AG04449 (cell line): Measurements from ENCODE around the gene PTPA.

Experiments used
- CTCF ChIA-PET: fragments of 350-600 bp; formaldehyde crosslinking; extraction: SDS; loops from one replicate; lab custom pipeline; 2021; ENCODE audit warnings: antibody characterized with exemption; lab: Yijun Ruan, JAX
- POLR2A ChIA-PET: fragments of 400-600, 350-600 bp; formaldehyde crosslinking; extraction: SDS; loops from one replicate; lab custom pipeline; 2020; ENCODE audit warnings: antibody characterized with exemption, inconsistent platforms; lab: Yijun Ruan, JAX
- DNase-seq: peaks from one replicate; pipeline ENCODE4 v3.0.0-alpha.2; 2010; ENCODE audit warnings: low read depth, low spot score
- H3K4me3 ChIP-seq: 2 replicates; pipeline ENCODE4 v1.5.1; 2011; ENCODE audit warnings: low read depth, mild to moderate bottlenecking, control low read depth, low read length
- TF ChIP-seq, protein P1 (sequence below): IDR thresholded peaks from one replicate; pipeline ENCODE4 v1.5.1; 2011; ENCODE audit warnings: mild to moderate bottlenecking, moderate library complexity, low read length, control low read depth, inconsistent platforms; ENCODE audit not compliant: insufficient read depth; ENCODE audit errors: missing control alignments

The PTPA gene

DNA sequence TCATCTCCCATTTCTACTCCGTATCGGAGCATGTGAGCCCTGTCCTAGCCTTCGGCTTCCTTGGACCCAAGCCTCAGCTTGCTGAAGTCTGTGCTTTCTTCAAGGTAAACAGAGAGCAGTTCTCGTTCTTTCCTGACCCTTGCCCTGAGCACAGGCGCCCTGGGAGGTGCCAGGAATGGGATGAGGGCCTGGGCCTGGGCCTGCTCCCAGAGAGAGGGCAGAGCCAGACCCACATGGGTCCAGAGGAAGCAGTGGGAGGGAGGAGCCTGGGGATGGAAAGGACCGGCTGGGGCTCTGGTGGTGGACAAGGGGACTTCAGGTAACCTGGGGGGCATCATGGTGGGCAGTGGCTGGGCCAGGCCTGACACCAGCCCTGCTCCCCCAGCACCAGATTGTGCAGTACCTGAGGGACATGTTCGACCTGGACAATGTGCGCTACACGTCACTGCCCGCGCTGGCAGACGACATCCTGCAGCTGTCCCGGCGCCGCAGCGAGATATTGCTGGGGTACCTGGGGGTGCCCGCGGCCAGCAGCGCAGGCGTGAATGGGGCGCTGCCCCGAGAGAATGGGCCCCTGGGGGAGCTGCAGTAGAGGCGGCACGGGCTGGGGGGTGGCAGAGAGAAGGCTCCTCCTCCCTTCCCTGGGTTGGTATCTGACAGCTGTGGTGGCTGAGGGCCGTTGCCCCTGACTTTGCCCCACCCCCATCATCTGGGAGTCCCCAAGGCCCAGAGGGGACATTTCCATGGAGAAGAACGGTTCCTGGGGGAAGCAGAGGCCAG is 41.2 kb upstream of the PTPA start:
- TF ChIP-seq, protein P1, sequence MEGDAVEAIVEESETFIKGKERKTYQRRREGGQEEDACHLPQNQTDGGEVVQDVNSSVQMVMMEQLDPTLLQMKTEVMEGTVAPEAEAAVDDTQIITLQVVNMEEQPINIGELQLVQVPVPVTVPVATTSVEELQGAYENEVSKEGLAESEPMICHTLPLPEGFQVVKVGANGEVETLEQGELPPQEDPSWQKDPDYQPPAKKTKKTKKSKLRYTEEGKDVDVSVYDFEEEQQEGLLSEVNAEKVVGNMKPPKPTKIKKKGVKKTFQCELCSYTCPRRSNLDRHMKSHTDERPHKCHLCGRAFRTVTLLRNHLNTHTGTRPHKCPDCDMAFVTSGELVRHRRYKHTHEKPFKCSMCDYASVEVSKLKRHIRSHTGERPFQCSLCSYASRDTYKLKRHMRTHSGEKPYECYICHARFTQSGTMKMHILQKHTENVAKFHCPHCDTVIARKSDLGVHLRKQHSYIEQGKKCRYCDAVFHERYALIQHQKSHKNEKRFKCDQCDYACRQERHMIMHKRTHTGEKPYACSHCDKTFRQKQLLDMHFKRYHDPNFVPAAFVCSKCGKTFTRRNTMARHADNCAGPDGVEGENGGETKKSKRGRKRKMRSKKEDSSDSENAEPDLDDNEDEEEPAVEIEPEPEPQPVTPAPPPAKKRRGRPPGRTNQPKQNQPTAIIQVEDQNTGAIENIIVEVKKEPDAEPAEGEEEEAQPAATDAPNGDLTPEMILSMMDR: no peak
- H3K4me3 ChIP-seq: no peak overlapping the region
- POLR2A ChIA-PET: no interaction called here
- DNase-seq: no peak
- CTCF ChIA-PET: no interaction called here

DNA sequence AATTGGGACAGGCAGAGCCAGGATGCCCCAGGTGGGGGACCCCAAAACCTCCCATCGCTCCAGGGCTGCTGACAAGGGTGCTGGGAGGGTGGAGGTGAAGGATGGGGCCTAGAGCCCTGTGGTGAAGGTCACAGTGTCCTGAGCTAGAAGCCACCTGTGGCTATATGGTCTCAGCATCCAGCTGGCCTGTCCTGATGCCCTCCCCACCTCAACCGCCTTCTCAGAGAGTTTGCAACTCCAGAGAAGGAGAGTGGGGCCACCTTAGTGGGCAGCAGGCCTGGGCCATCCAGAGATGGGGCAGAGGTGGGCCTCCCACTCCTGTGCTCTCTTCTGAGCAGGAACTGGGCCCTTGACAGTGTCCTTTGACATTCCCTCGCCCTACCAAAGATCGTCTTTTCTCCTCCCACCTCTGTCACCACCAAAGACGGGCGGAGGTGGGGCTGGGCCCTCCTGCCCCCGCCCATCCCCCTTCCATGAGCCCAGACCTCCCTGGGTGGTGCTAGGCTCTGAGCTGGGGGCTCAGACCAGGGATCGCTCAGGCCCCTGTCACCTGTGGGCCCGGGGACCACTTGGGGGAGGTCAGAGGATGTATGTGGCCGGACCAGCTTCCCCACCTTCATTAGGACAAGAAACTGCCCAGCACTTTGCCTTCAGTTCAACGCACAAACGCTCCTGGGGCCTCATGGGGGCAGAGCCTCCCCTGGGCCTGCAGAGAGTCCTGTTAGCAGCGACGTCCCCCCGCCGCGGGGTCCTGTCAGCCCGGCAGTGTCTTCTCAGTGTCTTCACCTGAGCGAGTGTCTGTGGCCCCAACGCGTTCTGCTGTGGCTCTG is 40.3 kb upstream of the PTPA start:
- TF ChIP-seq, protein P1: no peak
- H3K4me3 ChIP-seq: no peak overlapping the region
- ChIA-PET CTCF (no interaction called here), POLR2A (no interaction called here)
- no peak for DNase-seq

GRCh38 chr9:129071526-129072126 is 39.6 kb upstream of the PTPA start:
- POLR2A ChIA-PET: no interaction called here
- CTCF ChIA-PET: no interaction called here
- H3K4me3 ChIP-seq: no peak overlapping the region
- TF ChIP-seq, protein P1: no peak
- DNase-seq: no peak

GRCh38 chr9:129072171-129072570 is 39.0 kb upstream of the PTPA start:
- no peak overlapping the region for H3K4me3 ChIP-seq
- POLR2A ChIA-PET: no interaction called here
- TF ChIP-seq, protein P1: no peak
- CTCF ChIA-PET: no interaction called here
- DNase-seq: no peak

GRCh38 chr9:129073404-129073803 is 37.8 kb upstream of the PTPA start:
- TF ChIP-seq, protein P1: no peak
- DNase-seq: no peak
- H3K4me3 ChIP-seq: no peak overlapping the region
- ChIA-PET POLR2A (no interaction called here), CTCF (interaction anchor here (1.5 kb wide), 1 partner anchor 8 kb away, joined by 3 read pairs; no protein-coding TSS in a partner anchor)

DNA sequence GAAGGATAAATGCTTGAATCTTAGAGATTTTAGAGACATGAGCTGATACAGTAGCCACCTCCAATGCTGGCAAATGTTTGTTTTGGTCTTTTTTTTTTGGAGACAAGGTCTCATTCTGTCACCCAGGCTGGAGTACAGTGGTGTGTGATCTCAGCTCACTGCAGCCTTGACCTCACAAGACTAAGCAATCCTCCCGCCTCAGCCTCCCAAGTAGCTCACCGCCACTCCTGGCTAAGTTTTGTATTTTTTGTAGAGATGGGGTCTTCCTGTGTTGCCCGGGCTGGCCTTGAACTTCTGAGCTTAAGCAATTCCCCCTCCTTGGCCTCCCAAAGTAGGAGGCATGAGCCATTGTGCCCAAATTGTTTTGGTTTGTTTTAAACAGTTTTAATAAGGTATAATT is 37.1 kb upstream of the PTPA start:
- no peak overlapping the region for H3K4me3 ChIP-seq
- ChIA-PET POLR2A (no interaction called here), CTCF (interaction anchor here (1.5 kb wide), 1 partner anchor 8 kb away, joined by 3 read pairs; no protein-coding TSS in a partner anchor)
- TF ChIP-seq, protein P1: no peak
- no peak for DNase-seq
